NCI-H1105 treated with DMSO at 0.1 percent for 48 hours (cell line): ENCODE measurements around the gene ETHE1.
A peak's percentile ranks its signal among the peaks of the same experiment; 100 is the strongest.

ENCODE experiments used
- DNase-seq: peaks from one replicate; lab custom pipeline; 2025; lab: John Stamatoyannopoulos, UW

ETHE1 gene

GRCh38 chr19:43526884-43527859 is at the start of gene ETHE1:
TSS of gene ETHE1 (minus strand) at chr19:43527201. CDS start at chr19:43527177, 24 bp downstream.
- peak; percentile 44 for DNase-seq

GRCh38 chr19:43575955-43576878 is 49.2 kb upstream of the ETHE1 start:
- no peak for DNase-seq

GRCh38 chr19:43575156-43575950 is 48.4 kb upstream of the ETHE1 start, which contains the start of the genes PINLYP and XRCC1:
TSS of gene PINLYP (plus strand) at chr19:43575801. CDS start at chr19:43577192, 1,391 bp downstream.
TSS of gene XRCC1 (minus strand) at chr19:43575527. CDS start at chr19:43575458, 69 bp downstream.
- peak; percentile 98 for DNase-seq

DNA sequence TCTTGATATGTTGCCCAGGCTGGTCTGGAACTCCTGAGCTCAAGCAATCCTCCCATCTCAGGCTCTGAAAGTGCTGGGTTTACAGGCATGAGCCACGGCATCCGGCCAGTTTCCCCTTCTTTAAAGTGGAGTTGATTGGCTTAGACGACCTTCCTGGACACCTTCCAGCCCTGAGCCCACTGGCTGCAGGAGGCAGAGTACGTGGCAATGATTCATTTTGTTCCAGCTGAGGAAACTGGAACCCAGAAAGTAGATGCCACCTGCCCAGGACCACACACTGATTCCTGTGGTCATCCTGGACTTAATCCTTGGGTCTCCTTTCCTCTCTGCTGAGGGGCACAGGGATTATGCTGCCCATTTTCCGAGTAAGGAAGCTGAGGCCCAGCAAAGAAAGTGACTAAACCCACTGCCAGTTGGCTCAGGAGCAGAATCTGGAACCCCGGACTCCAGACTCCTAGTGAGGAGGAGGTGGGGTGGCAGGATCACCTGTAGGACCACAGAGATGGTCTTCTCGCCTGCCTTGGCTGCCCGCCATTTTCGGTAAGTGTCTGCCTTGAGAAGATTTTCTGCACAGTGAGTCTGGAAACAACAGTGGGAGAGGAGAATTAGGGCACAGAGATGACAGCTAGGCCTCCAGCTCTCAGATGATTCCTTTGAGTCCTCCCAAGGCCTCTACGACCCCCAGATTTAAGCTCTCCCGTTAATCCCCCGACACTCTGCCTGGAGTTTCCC is 47.6 kb upstream of the ETHE1 start:
- peak; percentile 20 for DNase-seq

- DNase-seq = no peak
Observed at GRCh38 chr19:43572171-43572588, 45.2 kb upstream of the ETHE1 start.

GRCh38 chr19:43570174-43570791 is 43.3 kb upstream of the ETHE1 start:
- DNase-seq = peak; percentile 18

DNA sequence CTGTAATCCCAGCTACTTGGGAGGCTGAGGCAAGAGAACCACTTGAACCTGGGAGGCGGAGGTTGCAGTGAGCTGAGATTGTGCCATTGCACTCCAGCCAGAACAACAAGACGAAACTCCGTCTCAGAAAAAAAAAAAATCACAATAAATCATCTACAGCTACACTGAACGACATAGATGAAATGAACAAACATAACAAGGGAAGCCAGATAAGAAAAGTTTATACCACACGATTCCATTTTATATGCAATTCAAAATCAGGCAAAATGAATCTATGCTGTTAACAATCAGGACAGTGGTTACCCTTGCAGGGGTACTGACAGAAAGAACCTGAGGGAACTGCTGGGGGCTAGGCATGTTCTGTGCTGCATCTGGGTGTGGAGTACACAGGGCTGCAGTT is 42.7 kb upstream of the ETHE1 start:
- DNase-seq = no peak

DNA sequence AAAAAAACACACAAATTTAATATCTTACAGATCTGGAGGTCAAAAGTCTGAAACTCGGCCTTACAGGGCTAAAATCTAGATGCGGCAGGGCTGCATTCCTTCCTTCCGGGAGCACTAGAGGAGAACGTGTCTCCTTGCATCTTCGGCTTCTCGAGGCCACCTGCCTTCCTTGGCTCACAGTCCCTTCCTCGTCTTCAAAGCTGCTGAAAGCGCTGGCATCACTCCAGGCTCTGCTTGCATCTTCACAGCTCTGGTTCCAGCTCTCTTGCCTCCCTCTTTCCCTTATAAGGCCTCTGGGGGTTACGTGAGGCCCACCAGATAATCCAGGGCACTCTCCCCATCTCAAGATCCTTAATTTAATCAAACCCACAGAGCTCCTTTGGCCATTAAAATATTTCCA is 37.8 kb upstream of the ETHE1 start:
- no peak for DNase-seq

DNA sequence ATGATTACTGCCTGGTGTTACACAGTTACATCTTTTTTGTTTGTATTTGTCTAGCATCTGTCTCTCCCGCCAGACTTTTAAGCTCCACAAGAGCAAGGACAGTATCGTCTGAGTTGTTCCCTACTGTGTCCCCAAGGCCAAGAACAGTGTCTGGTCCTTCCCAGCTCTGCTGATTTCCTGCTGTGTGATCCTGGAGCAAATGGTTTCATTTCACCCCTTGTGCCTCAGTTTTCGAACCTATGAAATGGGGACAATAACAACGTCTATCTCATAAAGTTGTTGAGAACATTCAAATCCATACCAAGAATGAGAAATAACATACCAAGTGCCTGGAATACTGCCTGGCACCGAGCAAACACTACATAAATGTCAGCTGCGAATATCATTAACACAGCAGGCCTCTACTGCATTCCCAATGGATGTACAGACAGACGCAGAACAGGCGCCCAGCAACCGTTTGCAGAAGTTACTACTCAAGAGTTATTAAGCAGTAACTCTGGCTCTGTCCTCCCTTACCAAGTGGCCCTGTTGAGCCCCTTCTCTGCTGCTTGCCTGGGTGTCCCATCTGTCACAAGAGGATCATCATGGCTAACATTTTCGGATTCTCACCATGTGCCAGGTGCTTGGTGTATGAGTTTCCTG is 36.9 kb upstream of the ETHE1 start:
- DNase-seq = no peak

GRCh38 chr19:43562698-43563241 is 35.8 kb upstream of the ETHE1 start:
- no peak for DNase-seq

DNA sequence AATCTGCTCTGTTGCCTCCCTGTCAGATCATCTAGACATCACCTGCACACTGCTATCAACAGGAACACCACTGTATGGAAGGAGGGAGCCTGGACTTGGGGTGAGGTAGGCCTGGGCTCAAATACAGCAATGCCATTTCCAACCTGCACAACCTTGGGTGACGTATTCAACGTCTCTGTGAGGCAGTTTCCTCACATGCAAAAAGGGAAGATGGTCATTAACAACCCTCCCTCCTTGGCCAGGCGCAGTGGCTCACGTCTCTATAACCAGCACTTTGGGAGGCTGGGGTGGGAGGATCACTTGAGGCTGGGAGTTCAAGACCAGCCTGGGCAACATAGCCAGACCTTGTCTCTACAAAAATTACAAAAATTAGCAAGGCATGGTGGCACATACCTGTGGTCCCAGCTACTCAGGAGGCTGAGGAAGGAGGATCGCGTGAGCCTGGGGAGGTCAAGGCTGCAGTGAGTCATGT is 35.3 kb upstream of the ETHE1 start:
- no peak for DNase-seq

DNA sequence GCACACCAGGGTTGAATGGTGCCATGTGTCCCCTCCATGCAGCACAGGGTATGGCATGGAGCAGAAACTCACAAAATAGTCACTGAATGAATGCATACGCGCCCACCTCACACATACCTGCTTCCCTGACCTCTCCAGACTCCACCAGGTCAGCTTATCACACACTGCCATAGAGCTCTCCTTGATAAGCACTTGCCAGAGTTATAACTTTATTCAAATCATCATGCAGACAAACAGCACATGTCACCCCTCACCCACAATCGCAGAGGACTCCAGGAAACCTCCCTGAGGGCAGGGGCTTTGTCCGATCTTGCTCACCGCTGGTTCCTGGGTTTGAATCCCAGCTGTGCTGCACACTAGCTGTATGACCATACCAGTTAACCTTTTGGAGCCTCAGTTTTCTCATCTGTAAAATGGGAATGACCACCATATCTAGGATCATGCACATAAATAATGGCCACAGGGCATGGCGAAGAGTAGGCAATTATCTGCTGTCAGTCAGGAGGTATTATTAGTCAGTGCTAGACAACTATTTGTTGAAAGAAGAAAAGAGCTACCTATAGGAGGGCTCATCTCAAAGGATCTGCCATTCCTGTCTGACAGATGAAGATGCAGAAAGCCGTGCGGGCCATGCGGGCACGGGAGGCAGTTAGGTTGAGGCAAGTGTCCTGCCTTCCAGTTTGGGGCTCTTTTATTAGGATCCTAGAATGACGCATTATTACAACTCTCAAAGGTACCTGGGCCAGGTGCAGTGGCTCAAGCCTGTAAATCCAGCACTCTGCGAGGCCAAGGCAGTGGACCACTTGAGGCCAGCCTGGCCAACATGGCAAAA is 34.4 kb upstream of the ETHE1 start:
- no peak for DNase-seq

DNA sequence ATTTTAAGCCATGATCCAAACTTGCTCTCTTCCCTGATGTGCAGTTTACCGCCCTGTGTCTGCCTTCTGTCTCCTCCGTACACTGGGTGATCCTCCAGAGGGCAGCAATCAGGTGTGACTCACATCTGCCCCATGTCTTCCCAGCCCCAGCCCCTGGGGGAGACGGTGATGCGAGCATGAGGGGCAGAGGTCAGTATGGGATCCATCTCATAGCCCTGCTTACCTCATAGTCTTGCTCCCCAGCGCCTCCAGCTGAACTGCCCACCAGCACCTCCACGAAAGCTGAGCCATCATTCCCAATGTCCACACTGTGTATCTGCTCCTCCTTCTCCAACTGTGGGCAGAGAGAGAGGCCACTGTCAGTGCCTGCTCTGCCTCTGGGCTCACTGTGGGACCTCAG is 33.7 kb upstream of the ETHE1 start:
- DNase-seq = no peak

DNA sequence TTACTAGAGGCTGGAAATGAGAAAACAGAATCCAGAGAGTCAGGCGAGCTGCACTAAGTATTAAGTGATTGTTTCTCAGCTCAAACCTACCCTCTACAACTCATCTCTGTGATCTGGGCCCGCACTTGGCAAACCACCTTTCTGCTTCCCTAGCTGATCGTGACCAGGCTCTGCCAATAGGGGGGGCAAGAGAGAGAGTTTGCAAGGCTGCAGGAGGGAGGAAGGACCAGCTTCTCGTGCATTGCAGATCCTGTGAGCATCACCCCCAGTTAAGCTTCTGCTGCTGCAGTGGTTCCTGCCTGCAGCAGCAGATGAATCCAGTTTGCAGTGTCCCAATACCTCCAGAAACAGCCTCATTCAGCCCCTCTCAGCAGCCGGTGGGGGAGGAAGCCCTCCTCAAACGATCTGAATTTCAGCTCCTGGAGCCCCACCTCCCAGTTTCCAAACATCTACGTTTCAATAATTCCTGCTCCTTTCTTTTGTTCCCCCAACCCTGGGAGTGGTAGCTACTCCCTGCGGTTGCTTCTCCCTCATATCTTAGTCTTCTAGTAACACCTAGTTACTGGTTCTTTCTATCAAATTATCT is 28.3 kb upstream of the ETHE1 start:
- peak; percentile 55 for DNase-seq

DNA sequence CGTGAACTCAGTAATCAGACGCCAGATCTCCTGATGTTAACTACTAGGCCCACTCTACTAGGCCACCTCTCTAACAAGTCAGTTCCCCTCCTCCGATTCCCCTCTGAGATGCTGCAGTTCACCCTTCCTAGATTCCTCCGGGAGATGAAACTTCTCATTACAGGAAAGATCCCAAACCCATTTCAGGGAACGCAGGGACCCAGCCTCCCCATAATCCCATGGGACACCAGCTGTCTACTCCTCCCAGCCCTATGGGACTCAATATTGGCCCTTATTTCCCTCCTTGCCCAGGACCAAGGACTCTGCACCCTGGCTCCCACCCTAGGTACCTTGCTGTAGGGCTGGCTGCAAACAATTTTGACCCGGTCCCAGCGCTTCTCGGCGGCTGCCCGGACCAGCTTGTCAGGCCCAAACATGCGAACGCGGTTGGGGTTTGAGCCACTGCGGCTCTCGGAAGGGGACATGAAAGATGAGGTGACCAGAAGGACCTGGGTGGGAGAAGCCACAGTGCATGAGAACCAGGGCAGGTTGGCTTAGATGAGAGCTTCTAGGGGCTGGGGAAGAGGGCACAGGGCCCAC is 27.4 kb upstream of the ETHE1 start:
- DNase-seq = no peak

- DNase-seq = no peak
Observed at GRCh38 chr19:43553656-43554055, 26.7 kb upstream of the ETHE1 start.

- DNase-seq = no peak
Observed at GRCh38 chr19:43552616-43553015, 25.6 kb upstream of the ETHE1 start.

DNA sequence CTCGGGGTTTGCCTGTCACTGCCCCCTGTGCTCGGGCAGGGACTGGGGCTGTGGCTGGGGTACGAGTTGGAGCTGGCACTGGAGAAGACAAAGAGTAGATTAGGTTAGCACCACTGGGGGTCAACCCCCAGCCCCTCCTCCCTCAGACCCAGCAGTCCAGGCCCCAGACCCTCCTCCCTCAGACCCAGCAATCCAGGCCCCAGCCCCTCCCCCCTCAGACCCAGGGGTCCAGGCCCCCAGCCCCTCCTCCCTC is 25.1 kb upstream of the ETHE1 start:
- DNase-seq = no peak
